GM19324 (cell line): ENCODE measurements around the gene LIPT2.

ENCODE experiments used
- ATAC-seq: cut with Tn5 transposase; IDR thresholded peaks from one replicate; pipeline ENCODE4 v1.9.1; 2021; ENCODE audit warnings: mild to moderate bottlenecking, moderate library complexity; ENCODE audit not compliant: unreplicated experiment, low FRiP score

The LIPT2 gene

DNA sequence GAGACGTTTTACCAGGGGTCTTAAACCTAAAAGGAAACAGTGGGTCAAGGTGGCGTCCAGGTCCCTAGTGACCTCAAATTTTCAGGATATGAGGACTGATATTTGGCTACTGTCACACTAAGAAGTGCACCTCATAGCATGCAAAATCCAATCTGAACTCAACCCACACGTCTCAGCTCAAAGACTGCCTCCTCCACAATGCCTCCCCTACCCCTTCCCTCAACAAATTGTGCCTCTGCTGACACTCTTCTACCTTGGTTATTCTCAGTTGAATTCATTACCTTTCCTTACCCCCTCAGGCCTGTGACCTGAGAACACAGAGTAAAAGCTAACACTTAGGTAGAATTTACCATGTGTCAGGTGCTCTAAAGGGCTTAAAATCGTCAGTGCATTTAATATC lies 12.4 kb upstream of the LIPT2 start:
- ATAC-seq = no peak

DNA sequence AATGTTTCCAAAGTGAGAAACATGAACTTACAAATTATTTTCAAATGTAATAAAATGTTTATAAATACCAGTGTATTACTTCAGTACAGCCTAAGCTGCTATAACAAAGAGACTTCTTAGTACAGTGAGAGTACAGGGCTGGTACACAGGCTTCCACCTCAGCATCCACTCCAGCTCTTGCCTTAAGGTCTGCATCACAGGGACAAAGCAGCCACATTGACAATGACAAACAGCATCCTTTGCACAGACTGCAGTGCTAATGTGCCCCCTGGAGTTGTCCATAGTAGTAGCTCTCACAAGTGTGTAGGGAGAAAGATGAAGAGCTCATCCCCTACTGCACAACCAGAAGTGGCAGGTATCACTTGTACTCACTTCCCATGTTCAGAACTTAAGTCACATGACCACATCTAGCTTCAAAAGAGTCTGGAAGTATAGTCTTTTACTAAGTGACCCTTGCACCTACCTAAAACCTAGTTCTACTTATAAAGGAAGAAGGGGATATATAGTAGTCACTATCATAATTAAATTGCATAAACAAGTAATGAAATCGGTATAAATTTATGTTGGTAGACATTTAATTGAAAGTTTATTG lies 10.7 kb upstream of the LIPT2 start:
- ATAC-seq = no peak

DNA sequence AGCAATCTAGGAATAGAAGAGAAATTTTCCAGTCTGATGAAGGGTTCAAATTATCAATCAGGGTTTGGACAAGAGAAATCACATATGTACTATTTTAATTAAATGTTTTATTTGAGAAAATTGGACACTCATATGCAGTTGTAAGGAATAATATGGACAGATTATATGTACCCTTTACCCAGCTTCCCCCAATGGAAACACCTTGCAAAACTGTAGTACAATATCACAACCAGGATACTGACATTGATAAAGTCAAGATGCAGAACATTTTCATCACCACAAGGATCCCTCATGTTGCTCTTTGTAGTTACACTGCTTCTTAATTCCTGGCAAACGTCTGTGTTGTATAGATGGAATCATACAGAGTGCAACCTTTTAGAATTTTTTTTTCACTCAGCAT lies 1.4 kb upstream of the LIPT2 start:
- ATAC-seq = no peak

DNA sequence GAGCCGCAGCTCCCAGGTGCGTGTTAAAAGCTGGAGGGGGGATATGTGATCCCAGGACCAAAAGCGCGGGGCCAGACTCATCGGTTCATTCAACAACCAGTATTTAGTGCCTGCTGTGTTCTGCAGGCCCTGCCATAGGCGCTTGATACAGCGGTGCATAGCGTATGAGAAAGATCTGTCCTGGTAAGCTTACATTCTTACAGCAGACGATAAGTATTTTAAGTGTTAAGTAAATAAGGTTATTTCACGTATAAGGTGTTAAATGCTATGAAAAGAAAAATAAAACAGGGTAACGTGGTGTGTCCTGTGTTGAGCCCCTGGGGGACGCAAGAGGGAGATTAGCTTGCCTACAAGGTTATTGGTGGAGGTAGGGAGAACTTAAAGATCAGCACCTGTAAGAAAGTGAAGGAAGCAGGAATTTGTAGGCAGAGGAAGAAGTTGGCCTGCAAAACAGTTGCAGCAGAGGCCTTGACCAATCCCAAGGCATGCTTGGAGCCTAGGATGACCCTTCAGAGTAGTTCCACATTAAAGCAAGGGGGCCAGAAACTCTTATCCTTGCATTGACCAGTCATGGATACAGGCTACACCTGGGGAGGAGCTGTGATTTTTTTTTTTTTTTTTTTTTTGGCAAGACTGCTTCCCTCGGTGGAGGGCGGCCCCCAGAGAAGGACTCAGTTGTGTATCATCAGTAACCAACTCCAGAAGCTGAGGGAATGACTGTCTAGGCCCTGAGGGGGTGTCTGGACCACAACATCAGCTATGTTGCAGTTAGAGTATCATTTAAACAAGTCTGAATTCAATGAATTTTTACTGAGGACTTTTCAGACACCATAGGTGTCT lies 487 bp upstream of the LIPT2 start:
- no peak for ATAC-seq

DNA sequence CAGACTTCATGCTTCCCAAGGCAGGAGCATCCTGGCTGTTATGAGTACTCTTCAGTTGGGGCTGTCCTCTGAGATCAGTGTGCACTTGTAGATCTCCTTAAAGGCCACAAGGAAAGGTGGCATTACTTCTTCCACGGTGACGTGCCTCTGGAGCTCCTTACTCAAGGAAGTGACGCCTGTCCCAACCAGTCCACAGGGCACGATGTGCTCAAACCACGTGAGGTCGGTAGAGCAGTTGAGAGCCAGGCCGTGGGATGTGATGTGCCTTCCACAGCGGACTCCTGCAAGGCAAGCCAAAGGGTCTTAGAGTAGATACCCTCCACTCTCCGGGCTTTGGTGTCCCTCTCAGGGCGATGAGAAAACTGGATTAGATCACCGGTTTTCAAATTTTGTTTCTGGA lies 1.4 kb downstream of the LIPT2 start:
- no peak for ATAC-seq

DNA sequence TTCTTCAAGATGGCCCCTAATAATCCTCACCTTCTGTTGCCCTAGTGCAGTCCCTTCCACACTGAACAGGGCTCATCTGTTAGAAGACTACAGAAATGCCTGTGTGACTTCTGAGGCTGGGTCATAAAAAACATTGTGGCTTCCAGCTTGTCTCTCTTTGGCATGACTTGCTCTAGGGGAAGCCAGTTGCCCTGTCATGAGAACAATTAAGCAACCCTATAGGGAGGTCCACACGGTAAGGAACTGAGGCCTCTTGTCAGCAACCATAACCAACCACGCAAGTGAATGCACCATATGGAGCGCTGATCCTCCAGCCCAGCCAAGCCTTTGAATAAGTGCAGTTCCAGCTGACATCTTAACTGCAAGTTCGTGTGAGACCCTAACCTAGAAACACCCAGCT lies 2.6 kb downstream of the LIPT2 start:
- no peak for ATAC-seq

DNA sequence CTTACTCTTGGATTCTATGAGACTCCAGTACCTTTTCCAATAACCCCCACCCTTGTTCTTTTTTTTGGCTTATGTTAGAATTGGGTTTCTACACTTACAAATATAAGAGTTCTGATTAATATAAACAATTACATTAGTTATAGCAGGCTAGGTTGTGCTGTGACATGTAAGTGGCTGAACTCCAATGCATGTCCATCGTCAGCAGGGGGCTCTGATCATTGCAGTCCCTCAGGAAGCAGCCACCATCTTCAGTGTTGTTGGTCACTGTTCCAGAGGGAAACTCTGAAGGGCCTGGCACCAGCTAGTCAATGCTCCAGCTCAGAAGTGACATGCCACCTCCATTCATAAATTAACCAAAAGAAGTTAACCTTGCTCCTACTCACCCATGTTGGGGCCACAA lies 5.6 kb downstream of the LIPT2 start:
- no peak for ATAC-seq

DNA sequence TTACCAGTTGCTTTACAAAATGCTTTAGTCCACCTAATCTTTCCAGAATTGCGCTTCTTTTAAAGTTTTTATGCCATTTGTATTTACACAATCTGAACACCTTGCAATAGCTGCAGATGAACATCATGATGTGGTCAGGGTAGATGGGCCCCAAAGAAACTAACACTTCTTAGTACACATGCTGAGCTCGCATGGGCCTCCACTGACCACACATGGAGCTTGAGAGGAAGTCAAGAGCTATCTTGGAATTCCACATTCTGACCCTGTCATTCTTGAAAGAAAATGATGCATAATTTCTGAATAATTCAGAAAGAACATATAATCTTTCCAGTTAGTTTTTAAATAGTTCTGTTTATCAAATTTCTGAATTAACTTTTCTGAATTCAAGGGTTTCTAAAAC lies 7.7 kb downstream of the LIPT2 start:
- ATAC-seq = no peak

DNA sequence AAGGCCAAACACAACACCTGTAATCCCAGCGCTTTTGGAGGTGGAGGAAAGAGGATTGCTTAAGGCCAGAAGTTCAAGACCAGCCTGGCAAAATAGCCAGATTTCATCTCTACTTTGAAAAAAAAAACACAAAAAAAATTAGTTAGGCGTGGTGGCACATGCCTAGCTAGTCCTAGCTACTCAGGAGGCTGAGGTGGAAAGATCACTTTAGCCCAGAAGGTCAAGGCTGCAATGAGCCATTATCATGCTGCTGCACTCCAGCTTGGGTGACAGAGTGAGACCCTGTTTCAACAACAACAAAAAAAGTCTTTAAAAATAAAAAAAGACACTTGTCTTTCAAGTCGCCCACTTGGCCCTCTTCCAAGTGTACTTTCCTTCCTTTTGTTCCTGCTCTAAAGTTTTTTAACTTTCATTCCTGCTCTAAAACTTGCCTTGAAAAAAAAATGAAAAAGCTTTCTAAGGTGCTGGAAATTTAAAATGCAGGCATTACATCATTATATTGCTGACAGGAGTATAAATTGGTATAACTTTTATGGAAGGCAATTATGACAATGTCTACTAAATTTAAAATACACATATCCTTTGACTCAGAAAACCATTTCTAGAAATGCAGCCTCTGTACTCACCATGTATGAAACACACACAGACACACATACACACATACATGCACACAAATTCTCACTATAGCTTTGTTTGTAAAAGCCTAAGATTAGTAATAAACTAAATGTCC lies 12.7 kb downstream of the LIPT2 start:
- ATAC-seq = no peak

DNA sequence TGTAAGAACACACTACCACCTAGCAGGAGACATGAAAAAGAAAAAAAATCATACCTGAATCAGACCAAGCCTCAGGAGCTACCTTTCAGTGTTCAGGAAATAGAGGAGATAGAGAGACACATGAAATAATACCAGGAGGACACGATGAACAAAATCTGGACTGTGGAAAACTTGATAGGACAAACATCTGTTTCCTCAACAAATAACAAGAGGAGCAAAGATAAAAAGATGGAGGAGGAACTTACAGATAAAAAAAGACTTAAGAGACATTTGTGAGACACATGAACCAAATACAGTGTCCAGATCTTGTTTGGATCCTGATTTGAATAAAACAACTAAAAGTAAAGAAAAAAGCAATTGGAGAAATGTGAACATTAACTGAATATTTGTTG lies 13.8 kb downstream of the LIPT2 start:
- ATAC-seq = no peak

DNA sequence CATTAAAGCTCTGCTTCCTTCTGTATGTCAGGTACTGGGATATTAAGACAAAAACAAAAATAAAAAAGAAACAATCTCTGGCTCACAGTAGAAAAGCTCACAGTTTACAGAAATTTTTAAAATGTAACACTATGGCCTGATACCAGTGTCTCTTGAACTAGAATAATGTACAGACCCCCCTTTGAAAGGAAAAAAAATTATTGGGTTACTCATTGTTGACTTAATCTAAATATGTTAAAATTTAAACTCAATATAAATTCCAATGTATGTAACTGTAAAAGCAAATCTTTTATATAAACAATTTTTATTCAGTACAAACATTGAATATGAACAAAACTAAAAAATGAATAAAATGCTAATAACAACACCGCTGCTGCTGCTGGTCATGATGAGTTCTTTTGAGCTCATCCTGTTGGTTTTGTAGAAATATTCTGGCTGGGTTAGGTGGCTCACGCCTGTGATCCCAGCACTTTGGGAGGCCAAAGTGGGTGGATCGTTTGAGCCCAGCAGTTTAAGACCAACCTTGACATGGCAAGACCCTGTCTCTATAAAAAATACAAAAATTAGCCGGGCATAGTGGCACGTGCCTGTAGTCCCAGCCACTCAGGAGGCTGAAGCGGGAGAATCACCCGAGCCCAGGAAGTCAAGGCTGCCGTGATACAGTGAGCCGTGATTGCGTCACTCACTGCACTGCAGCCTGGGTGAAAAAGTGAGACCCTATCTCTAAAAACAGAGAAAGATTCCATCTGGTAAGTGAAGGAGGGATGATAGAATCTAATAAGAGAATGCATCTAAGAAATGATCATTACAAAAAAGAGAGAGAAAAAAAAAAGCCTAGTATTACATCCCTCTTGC lies 14.4 kb downstream of the LIPT2 start:
- no peak for ATAC-seq

DNA sequence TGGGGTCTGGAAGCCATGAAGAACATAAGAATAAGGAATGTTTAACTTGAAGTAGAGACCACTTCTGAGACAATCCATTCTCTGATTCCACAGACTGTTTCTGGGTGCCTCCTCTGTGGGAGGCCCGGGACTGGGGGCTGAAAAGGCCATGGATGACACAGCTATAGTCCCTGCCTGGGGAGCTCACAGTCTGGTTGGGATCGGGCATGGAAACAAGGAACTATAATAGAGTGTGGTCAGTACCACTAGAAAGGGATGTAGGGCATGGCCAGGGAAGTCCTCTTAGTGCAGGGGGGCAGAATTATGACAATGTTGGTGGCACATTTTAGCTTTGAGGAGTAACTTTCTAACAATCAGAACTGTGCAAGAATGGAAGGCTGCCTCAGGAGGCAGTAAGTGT lies 17.0 kb downstream of the LIPT2 start:
- no peak for ATAC-seq

DNA sequence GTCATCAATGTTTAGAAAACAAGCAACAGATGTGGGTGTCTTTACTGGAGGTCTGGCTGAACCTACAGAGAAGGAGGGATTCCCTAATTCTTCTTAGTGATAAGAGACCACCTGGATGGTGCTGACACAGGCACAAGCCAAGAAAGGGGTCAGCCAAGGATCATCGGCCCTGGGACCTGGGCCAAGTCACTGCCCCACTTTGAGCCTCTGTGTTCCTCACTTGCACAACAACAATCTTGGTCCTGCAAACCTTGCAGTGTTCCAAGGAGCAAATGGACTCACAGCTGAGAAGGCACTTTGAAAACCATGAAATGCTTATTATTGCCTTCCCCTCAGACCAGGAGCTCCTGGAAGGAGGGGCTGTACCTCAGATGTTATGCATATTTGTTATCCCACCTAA lies 19.2 kb downstream of the LIPT2 start:
- no peak for ATAC-seq

DNA sequence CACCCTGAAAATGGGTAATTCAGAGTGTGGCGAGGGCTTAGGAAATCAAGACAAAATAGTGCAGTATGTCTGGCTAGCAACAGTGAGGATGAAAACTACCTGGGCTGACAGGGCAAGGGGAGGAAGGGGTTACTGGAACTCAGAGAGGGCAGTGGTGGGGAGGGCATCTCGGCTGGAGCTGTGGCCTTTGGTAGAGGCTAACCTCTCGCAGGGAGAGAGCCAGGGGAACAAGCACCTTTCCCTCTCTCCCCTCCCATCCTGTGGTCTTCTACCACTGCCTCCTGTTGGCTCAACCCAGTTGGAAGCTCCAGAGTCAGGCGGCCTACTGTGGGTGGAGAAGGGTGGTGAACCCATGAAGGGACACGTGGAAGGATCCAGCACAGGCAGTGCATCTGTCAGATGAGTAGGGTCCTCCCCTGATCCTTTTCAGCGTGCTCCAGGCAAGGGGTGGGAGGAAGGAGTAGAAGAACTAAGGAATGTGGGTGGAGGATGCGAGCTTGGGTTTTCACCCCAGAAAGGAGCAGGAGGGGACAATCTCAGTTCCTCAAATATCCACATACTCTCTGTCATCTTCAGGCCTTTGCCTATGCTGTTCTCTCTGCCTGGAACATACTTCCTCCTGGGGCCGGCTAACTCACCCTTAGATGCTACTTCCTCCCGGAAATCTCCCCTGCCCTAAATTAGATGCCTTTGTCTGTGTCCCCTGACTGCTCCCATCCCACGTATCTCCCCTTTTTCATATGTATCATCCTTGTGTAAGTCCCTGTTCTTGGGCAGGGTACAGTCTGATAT lies 19.9 kb downstream of the LIPT2 start:
- ATAC-seq = no peak

DNA sequence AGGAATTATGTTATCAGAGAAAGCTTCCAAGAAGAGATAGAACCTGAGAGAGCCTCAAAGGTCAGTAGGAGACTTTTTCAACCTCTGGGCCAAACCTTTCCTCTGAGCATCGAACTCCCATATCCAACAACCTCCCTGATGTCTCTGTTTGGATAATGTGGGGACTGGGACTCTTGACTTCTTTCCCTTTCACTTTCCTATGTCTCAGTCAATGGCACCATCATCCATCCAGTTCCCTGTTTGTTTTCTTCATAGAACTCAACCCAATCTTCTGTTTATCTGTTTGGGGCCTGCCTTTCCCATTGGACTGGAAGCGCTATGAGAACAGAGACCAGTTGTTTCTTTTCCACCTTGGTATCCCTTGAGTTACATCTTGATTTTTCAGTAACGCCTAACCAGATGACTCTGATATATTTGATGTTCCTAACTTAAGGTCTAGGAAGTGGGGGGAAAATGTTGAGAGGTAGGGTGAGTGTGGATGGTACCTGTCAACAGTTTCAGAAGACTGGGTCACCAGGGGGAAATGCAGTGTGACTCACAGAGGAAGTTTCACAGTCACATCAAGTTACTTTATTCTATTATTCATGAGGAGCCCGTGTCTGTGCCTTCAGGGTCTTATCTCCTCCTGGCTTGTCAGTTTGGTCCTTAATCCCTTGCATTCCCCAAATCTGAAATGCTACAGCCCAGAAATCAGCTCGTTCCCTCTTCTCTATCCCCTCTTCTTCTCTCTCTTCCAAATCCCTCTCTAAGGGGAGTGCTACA lies 21.7 kb downstream of the LIPT2 start:
- ATAC-seq = no peak

DNA sequence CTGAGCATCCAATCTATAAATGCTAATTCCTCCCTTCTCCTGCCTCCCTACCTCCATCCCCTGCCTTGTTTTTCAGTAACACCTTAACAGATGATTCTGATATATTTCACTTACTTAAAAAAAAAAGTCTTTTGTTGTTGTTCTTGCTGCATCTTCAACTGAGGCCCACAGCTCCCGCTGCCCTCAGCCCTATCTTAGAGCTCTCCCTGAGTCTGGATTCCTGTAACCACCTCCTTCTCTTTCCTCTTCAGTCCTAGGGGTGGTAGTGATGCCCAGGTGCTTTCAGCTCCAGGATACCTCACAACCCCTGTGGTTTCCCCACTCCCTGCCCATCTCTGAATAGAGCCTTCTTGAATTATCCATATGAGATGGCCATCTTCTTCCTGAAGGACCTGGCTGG lies 22.5 kb downstream of the LIPT2 start:
- ATAC-seq = no peak

DNA sequence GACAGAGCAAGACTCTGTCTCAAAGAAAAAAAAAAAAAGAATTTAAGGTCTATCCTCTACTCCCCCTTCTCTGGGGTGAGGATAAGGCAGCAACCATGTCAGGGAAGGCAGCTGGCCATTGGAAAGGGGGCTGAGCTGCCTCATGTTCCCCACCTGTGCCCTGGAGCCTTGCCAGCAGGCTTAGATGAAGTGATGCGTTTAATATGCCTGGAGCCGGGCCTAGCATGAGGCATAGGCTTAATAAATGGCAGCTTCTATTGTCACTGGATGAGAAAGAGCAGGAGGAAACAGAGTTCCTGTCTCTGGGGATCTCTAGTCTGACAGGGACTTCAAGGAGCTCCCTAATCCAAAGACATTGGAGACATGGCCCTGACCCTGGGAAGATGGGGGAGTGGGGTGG lies 23.0 kb downstream of the LIPT2 start:
- no peak for ATAC-seq

DNA sequence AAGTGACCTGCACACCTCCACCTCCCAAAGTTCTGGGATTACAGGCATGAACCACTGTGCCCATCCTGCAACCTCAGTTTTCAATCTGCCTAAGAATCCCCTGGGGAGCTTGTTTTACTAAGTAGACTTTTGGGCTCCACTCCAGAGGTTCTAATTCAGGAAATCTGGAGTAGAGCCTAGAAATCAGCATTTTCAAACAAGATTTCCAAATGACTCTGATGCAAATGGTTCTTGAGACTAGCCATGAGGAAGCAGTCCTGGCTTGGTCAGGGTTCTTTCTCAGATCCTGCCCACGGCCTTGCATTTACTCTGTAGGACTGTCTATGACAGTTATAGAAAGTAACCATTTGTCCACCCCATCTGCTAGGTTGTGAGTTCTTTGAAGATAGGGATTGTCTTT lies 24.6 kb downstream of the LIPT2 start:
- no peak for ATAC-seq

DNA sequence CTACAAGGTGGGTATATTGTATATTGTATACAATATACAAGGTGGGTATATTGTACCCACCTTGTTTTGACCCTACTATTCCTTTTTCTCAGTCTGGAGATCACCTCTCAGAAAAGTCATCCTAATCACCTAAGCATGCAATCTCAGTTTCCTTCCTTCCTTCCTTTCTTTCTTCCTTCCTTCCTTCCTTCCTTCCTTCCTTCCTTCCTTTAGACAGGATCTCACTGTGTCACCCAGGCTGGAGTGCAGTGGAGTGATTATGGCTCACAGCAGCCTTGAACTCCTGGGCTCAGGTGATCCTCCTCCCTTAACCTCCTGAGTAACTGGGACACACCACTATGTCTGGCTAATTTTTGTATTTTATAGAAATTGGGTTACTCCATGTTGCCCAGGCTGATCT lies 25.0 kb downstream of the LIPT2 start:
- ATAC-seq = no peak
